WTC11 (cell line): ENCODE data around the gene RYR3. TPM values are rescaled to one million over a fixed set of nuclear protein-coding genes. Genes with fewer than 3 reads are reported as not detected.

Source experiments
- ATAC-seq: fragments of 200-7000 bp; cut with Tn5 transposase; 2 replicates; pipeline ENCODE4 v1.10.0; 2021; ENCODE audit warnings: mild to moderate bottlenecking, moderate library complexity
- CTCF ChIA-PET: fragments of 300-600 bp; sonication (Branson Sonifier 250); formaldehyde crosslinking; loops from one replicate; lab custom pipeline; 2021; ENCODE audit warnings: antibody characterized with exemption; lab: Charles Lee
- POLR2A ChIA-PET: fragments of 350-600 bp; sonication (Branson Sonifier 250); formaldehyde crosslinking; loops from one replicate; lab custom pipeline; 2021; ENCODE audit warnings: antibody characterized with exemption; lab: Charles Lee
- DNase-seq: peaks from one replicate; pipeline ENCODE4 v3.0.0; 2021; ENCODE audit warnings: low spot score
- H3K27ac Mint-ChIP-seq: 2 replicates; pipeline ENCODE4 v1.8.0; 2021; ENCODE audit warnings: mixed read lengths
- H3K27me3 Mint-ChIP-seq: 2 replicates; pipeline ENCODE4 v1.8.0; 2021; ENCODE audit warnings: low read depth, mild to moderate bottlenecking, moderate library complexity, mixed read lengths
- H3K36me3 Mint-ChIP-seq: 2 replicates; pipeline ENCODE4 v1.8.0; 2021; ENCODE audit warnings: mixed read lengths
- H3K4me1 Mint-ChIP-seq: 2 replicates; pipeline ENCODE4 v1.8.0; 2022; ENCODE audit warnings: mixed read lengths
- H3K4me3 Mint-ChIP-seq: 2 replicates; pipeline ENCODE4 v1.8.0; 2021; ENCODE audit warnings: mild to moderate bottlenecking, moderate library complexity, mixed read lengths
- H3K9me3 Mint-ChIP-seq: 2 replicates; pipeline ENCODE4 v1.8.0; 2021; ENCODE audit warnings: mixed read lengths
- CREM ChIP-seq: sonication (generic); formaldehyde crosslinking; IDR thresholded peaks from 2 replicates; pipeline ENCODE4 v1.8.1; 2022; ENCODE audit warnings: mild to moderate bottlenecking, missing genetic modification reagents, moderate library complexity
- FOXP4 ChIP-seq: sonication (generic); formaldehyde crosslinking; IDR thresholded peaks from 2 replicates; pipeline ENCODE4 v1.8.0; 2022; ENCODE audit warnings: mild to moderate bottlenecking, missing genetic modification reagents
- JAZF1 ChIP-seq: fragments of 250-450 bp; sonication (Bioruptor Pico); IDR thresholded peaks from 2 replicates; pipeline ENCODE4 v1.9.0; 2021; ENCODE audit warnings: moderate library complexity, mild to moderate bottlenecking, inconsistent platforms
- JUN ChIP-seq: sonication (generic); formaldehyde crosslinking; IDR thresholded peaks from 2 replicates; pipeline ENCODE4 v1.8.0; 2023; ENCODE audit warnings: mild to moderate bottlenecking, missing genetic modification reagents
- KAT7 ChIP-seq: sonication (generic); formaldehyde crosslinking; IDR thresholded peaks from 2 replicates; pipeline ENCODE4 v1.8.1; 2023; ENCODE audit warnings: missing genetic modification reagents, mild to moderate bottlenecking, borderline replicate concordance
- NFE2L1 ChIP-seq: sonication (generic); formaldehyde crosslinking; IDR thresholded peaks from 2 replicates; pipeline ENCODE4 v1.8.1; 2023; ENCODE audit warnings: missing genetic modification reagents
- TCF7 ChIP-seq: sonication (generic); formaldehyde crosslinking; IDR thresholded peaks from 2 replicates; pipeline ENCODE4 v1.8.0; 2022; ENCODE audit warnings: mild to moderate bottlenecking, low read depth, missing genetic modification reagents, moderate library complexity
- TEAD4 ChIP-seq: sonication (generic); formaldehyde crosslinking; IDR thresholded peaks from 2 replicates; pipeline ENCODE4 v1.8.0; 2022; ENCODE audit warnings: mild to moderate bottlenecking, missing genetic modification reagents
- USF2 ChIP-seq: sonication (generic); formaldehyde crosslinking; IDR thresholded peaks from 2 replicates; pipeline ENCODE4 v1.8.1; 2023; ENCODE audit warnings: mild to moderate bottlenecking, missing genetic modification reagents, moderate library complexity
- ZBTB21 ChIP-seq: sonication (generic); formaldehyde crosslinking; IDR thresholded peaks from 2 replicates; pipeline ENCODE4 v1.8.1; 2023; ENCODE audit warnings: mild to moderate bottlenecking, missing genetic modification reagents, borderline replicate concordance
- ZNF138 ChIP-seq: sonication (generic); formaldehyde crosslinking; conservative IDR thresholded peaks from 2 replicates; pipeline ENCODE4 v1.8.1; 2022; ENCODE audit warnings: mild to moderate bottlenecking, moderate library complexity, missing genetic modification reagents
- total RNA-seq: library from RNA; stranded (reverse); gene quantifications from 3 replicates; pipeline ENCODE4 v1.2.3, GENCODE V29; 2021
- TF ChIP-seq, protein P1 (sequence below): sonication (generic); formaldehyde crosslinking; IDR thresholded peaks from 2 replicates; pipeline ENCODE4 v1.8.1; 2023; ENCODE audit warnings: mild to moderate bottlenecking, missing genetic modification reagents
- TF ChIP-seq, protein P2 (sequence below): sonication (generic); formaldehyde crosslinking; IDR thresholded peaks from 2 replicates; pipeline ENCODE4 v1.8.0; 2023; ENCODE audit warnings: missing genetic modification reagents, mild to moderate bottlenecking, borderline replicate concordance
- TF ChIP-seq, protein P3 (sequence below): sonication (generic); formaldehyde crosslinking; IDR thresholded peaks from 2 replicates; pipeline ENCODE4 v1.8.1; 2022; ENCODE audit warnings: low read depth, mild to moderate bottlenecking, moderate library complexity, missing genetic modification reagents, borderline replicate concordance
- TF ChIP-seq, protein P4 (sequence below): fragments of 250-450 bp; sonication (Bioruptor Pico); IDR thresholded peaks from 2 replicates; pipeline ENCODE4 v1.9.0; 2021; ENCODE audit warnings: mild to moderate bottlenecking
- TF ChIP-seq, protein P5 (sequence below): sonication (generic); formaldehyde crosslinking; IDR thresholded peaks from 2 replicates; pipeline ENCODE4 v1.8.1; 2022; ENCODE audit warnings: mild to moderate bottlenecking, missing genetic modification reagents, moderate library complexity, borderline replicate concordance
- TF ChIP-seq, protein P6 (sequence below): sonication (generic); formaldehyde crosslinking; IDR thresholded peaks from 2 replicates; pipeline ENCODE4 v1.8.0; 2022; ENCODE audit warnings: mild to moderate bottlenecking, missing genetic modification reagents
- TF ChIP-seq, protein P7 (sequence below): sonication (generic); formaldehyde crosslinking; IDR thresholded peaks from 2 replicates; pipeline ENCODE4 v1.8.0; 2022; ENCODE audit warnings: missing genetic modification reagents

RYR3 gene
- total RNA-seq, 1 experiment from 2014 or later, result 1.4 TPM

DNA sequence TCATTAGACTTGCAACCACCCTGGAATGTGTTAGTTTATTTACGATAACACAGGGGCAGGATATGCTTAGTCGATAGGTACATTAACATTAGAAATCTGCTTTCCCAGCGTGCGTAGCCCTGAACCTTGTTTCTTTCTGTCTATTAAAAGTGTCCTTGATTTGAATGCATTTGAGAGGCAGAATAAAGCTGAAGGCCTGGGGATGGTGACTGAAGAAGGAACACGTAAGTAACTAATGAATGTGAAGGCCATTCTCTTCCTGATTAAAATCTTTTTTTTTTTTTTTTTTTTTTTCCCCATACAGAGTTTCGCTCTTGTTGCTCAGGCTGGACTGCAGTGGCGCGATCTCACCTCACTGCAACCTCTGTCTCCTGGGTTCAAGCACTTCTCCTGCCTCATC is 514.7 kb downstream of the RYR3 start:
- no peaks in the 10 kb centered on the region for H3K36me3 Mint-ChIP-seq
- ATAC-seq (no peak), DNase-seq (no peak)
- no peak overlapping the region for H3K27ac Mint-ChIP-seq
- peaks cover 19% of the 10 kb centered on the region for H3K4me1 Mint-ChIP-seq
- CTCF ChIA-PET, result interaction anchor here (0.7 to 1.1 kb wide), 2 partner anchors 25 to 88 kb away, joined by 3 to 4 read pairs; no protein-coding TSS in a partner anchor
- POLR2A ChIA-PET, result no interaction called here
- H3K9me3 Mint-ChIP-seq, result peaks cover 4% of the 10 kb centered on the region
- H3K4me3 Mint-ChIP-seq, result no peak overlapping the region
- no peaks in the 10 kb centered on the region; the same call in 1 of the 2 replicates for H3K27me3 Mint-ChIP-seq
- TF ChIP-seq, protein P1, sequence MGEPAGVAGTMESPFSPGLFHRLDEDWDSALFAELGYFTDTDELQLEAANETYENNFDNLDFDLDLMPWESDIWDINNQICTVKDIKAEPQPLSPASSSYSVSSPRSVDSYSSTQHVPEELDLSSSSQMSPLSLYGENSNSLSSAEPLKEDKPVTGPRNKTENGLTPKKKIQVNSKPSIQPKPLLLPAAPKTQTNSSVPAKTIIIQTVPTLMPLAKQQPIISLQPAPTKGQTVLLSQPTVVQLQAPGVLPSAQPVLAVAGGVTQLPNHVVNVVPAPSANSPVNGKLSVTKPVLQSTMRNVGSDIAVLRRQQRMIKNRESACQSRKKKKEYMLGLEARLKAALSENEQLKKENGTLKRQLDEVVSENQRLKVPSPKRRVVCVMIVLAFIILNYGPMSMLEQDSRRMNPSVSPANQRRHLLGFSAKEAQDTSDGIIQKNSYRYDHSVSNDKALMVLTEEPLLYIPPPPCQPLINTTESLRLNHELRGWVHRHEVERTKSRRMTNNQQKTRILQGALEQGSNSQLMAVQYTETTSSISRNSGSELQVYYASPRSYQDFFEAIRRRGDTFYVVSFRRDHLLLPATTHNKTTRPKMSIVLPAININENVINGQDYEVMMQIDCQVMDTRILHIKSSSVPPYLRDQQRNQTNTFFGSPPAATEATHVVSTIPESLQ (CRISPR knock-in tag), result no peak
- TF ChIP-seq TEAD4 (CRISPR knock-in tag), result no peak
- TF ChIP-seq, protein P2, sequence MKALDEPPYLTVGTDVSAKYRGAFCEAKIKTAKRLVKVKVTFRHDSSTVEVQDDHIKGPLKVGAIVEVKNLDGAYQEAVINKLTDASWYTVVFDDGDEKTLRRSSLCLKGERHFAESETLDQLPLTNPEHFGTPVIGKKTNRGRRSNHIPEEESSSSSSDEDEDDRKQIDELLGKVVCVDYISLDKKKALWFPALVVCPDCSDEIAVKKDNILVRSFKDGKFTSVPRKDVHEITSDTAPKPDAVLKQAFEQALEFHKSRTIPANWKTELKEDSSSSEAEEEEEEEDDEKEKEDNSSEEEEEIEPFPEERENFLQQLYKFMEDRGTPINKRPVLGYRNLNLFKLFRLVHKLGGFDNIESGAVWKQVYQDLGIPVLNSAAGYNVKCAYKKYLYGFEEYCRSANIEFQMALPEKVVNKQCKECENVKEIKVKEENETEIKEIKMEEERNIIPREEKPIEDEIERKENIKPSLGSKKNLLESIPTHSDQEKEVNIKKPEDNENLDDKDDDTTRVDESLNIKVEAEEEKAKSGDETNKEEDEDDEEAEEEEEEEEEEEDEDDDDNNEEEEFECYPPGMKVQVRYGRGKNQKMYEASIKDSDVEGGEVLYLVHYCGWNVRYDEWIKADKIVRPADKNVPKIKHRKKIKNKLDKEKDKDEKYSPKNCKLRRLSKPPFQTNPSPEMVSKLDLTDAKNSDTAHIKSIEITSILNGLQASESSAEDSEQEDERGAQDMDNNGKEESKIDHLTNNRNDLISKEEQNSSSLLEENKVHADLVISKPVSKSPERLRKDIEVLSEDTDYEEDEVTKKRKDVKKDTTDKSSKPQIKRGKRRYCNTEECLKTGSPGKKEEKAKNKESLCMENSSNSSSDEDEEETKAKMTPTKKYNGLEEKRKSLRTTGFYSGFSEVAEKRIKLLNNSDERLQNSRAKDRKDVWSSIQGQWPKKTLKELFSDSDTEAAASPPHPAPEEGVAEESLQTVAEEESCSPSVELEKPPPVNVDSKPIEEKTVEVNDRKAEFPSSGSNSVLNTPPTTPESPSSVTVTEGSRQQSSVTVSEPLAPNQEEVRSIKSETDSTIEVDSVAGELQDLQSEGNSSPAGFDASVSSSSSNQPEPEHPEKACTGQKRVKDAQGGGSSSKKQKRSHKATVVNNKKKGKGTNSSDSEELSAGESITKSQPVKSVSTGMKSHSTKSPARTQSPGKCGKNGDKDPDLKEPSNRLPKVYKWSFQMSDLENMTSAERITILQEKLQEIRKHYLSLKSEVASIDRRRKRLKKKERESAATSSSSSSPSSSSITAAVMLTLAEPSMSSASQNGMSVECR (CRISPR knock-in tag), result no peak
- TF ChIP-seq JUN (CRISPR knock-in tag), result no peak
- no peak for TF ChIP-seq USF2
- no peak for TF ChIP-seq ZBTB21 (CRISPR knock-in tag)
- no peak for TF ChIP-seq TCF7 (CRISPR knock-in tag)
- TF ChIP-seq, protein P3, sequence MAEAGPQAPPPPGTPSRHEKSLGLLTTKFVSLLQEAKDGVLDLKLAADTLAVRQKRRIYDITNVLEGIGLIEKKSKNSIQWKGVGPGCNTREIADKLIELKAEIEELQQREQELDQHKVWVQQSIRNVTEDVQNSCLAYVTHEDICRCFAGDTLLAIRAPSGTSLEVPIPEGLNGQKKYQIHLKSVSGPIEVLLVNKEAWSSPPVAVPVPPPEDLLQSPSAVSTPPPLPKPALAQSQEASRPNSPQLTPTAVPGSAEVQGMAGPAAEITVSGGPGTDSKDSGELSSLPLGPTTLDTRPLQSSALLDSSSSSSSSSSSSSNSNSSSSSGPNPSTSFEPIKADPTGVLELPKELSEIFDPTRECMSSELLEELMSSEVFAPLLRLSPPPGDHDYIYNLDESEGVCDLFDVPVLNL (CRISPR knock-in tag), result no peak
- TF ChIP-seq NFE2L1 (CRISPR knock-in tag), result no peak

DNA sequence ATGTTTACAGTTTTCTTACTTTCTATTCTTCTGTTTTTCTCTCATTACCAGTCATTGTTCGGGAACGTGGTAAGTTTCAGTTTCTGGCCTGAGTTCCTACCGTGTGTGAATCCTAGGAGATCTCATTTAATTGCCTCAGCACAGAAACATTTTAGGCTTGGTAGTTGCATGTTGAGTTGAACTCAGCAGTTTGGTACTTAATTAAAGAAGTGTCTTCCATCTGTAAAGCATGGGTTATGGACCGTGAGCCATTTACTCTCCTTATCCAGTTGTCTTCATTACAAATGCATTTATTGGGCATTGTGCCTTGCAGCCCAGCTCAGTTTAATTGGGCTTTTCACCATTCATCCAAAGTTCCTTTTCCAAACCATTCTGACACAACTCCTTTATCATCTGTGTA is 515.4 kb downstream of the RYR3 start:
- Mint-ChIP-seq H3K36me3 (no peaks in the 10 kb centered on the region), H3K4me3 (no peak overlapping the region), H3K27ac (no peak overlapping the region), H3K27me3 (no peaks in the 10 kb centered on the region; the same call in 1 of the 2 replicates), H3K9me3 (peaks cover 4% of the 10 kb centered on the region), H3K4me1 (peaks cover 17% of the 10 kb centered on the region)
- ChIA-PET POLR2A (no interaction called here), CTCF (interaction anchor here (1.1 kb wide), 1 partner anchor 89 kb away, joined by 3 read pairs; no protein-coding TSS in a partner anchor)
- ATAC-seq, result no peak
- no peak for DNase-seq
- TF ChIP-seq, protein P4, sequence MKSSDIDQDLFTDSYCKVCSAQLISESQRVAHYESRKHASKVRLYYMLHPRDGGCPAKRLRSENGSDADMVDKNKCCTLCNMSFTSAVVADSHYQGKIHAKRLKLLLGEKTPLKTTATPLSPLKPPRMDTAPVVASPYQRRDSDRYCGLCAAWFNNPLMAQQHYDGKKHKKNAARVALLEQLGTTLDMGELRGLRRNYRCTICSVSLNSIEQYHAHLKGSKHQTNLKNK (CRISPR knock-in tag), result no peak
- TF ChIP-seq, protein P5, sequence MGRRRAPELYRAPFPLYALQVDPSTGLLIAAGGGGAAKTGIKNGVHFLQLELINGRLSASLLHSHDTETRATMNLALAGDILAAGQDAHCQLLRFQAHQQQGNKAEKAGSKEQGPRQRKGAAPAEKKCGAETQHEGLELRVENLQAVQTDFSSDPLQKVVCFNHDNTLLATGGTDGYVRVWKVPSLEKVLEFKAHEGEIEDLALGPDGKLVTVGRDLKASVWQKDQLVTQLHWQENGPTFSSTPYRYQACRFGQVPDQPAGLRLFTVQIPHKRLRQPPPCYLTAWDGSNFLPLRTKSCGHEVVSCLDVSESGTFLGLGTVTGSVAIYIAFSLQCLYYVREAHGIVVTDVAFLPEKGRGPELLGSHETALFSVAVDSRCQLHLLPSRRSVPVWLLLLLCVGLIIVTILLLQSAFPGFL, result no peak
- TF ChIP-seq, protein P6, sequence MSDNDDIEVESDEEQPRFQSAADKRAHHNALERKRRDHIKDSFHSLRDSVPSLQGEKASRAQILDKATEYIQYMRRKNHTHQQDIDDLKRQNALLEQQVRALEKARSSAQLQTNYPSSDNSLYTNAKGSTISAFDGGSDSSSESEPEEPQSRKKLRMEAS, result no peak
- TF ChIP-seq JUN (CRISPR knock-in tag) (no peak), KAT7 (no peak), FOXP4 (CRISPR knock-in tag) (no peak), CREM (CRISPR knock-in tag) (no peak), JAZF1 (CRISPR knock-in tag) (no peak), ZNF138 (CRISPR knock-in tag) (no peak)
- TF ChIP-seq, protein P7, sequence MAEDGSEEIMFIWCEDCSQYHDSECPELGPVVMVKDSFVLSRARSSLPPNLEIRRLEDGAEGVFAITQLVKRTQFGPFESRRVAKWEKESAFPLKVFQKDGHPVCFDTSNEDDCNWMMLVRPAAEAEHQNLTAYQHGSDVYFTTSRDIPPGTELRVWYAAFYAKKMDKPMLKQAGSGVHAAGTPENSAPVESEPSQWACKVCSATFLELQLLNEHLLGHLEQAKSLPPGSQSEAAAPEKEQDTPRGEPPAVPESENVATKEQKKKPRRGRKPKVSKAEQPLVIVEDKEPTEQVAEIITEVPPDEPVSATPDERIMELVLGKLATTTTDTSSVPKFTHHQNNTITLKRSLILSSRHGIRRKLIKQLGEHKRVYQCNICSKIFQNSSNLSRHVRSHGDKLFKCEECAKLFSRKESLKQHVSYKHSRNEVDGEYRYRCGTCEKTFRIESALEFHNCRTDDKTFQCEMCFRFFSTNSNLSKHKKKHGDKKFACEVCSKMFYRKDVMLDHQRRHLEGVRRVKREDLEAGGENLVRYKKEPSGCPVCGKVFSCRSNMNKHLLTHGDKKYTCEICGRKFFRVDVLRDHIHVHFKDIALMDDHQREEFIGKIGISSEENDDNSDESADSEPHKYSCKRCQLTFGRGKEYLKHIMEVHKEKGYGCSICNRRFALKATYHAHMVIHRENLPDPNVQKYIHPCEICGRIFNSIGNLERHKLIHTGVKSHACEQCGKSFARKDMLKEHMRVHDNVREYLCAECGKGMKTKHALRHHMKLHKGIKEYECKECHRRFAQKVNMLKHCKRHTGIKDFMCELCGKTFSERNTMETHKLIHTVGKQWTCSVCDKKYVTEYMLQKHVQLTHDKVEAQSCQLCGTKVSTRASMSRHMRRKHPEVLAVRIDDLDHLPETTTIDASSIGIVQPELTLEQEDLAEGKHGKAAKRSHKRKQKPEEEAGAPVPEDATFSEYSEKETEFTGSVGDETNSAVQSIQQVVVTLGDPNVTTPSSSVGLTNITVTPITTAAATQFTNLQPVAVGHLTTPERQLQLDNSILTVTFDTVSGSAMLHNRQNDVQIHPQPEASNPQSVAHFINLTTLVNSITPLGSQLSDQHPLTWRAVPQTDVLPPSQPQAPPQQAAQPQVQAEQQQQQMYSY (CRISPR knock-in tag), result no peak
